Activated CD8-positive, alpha-beta memory T cell treated with anti-CD3 and anti-CD28 coated beads, Interleukin-2, amount 10 ng/mL, durations not matched to agents 7 days and 5 days (primary cell): Measurements from ENCODE around the gene RNF5. TPM values are rescaled to one million over a fixed set of nuclear protein-coding genes. Genes with fewer than 3 reads are reported as not detected.
A peak's percentile ranks its signal among the peaks of the same experiment; 100 is the strongest.

Experiments
- ATAC-seq: fragments of 150-1000 bp; cut with Tn5 transposase; one replicate; pipeline ENCODE4 v1.10.0; 2021; ENCODE audit warnings: moderate library complexity
- CTCF ChIA-PET: fragments of 350-600 bp; sonication (Branson Sonifier 250); formaldehyde crosslinking; loops from one replicate; lab custom pipeline; 2021; ENCODE audit warnings: antibody characterized with exemption; lab: Charles Lee
- DNase-seq: peaks from one replicate; pipeline ENCODE4 v3.0.0-alpha.2; 2020
- H3K27ac Mint-ChIP-seq: one replicate; pipeline ENCODE4 v1.8.0; 2021; ENCODE audit warnings: mild to moderate bottlenecking, mixed read lengths
- H3K27me3 Mint-ChIP-seq: one replicate; pipeline ENCODE4 v1.8.0; 2021; ENCODE audit warnings: mixed read lengths
- H3K36me3 Mint-ChIP-seq: one replicate; pipeline ENCODE4 v1.8.0; 2021; ENCODE audit warnings: mild to moderate bottlenecking, mixed read lengths
- H3K4me1 Mint-ChIP-seq: one replicate; pipeline ENCODE4 v1.8.0; 2021; ENCODE audit warnings: mixed read lengths
- H3K4me3 Mint-ChIP-seq: one replicate; pipeline ENCODE4 v1.8.0; 2021; ENCODE audit warnings: mild to moderate bottlenecking, moderate library complexity, mixed read lengths
- H3K9me3 Mint-ChIP-seq: one replicate; pipeline ENCODE4 v1.8.0; 2022; ENCODE audit warnings: low read depth, mixed read lengths
- total RNA-seq, 2 experiments: library from RNA; stranded (reverse); gene quantifications; one replicate each; pipeline ENCODE4 v1.2.3, GENCODE V29; 2021

Gene RNF5
- total RNA-seq, 2 experiments from 2014 or later = 41.0 to 51.9 TPM

GRCh38 chr6:32156891-32157290, 21.3 kb upstream of the RNF5 start:
- Mint-ChIP-seq H3K4me3 (no peak overlapping the region), H3K4me1 (peaks cover 20% of the 10 kb centered on the region), H3K27me3 (peaks cover 13% of the 10 kb centered on the region), H3K36me3 (peaks cover 9% of the 10 kb centered on the region), H3K27ac (no peak overlapping the region), H3K9me3 (no peaks in the 10 kb centered on the region)
- CTCF ChIA-PET = no interaction called here
- DNase-seq = no peak
- no peak for ATAC-seq

GRCh38 chr6:32158052-32158451, 20.2 kb upstream of the RNF5 start:
- Mint-ChIP-seq H3K4me1 (peaks cover 18% of the 10 kb centered on the region), H3K27me3 (peaks cover 2% of the 10 kb centered on the region)
- CTCF ChIA-PET = interaction anchor here (1.1 kb wide), 1 partner anchor 39 kb away, joined by 4 read pairs; no protein-coding TSS in a partner anchor

GRCh38 chr6:32163559-32164258, 14.5 kb upstream of the RNF5 start:
- Mint-ChIP-seq H3K4me3 (no peak overlapping the region), H3K27me3 (no peaks in the 10 kb centered on the region), H3K36me3 (peaks cover 2% of the 10 kb centered on the region), H3K27ac (no peak overlapping the region), H3K4me1 (no peaks in the 10 kb centered on the region), H3K9me3 (no peaks in the 10 kb centered on the region)
- CTCF ChIA-PET = interaction anchor here (1.5 to 1.8 kb wide), 2 partner anchors 9 to 16 kb away, joined by 4 to 8 read pairs; no protein-coding TSS in a partner anchor
- DNase-seq = no peak
- no peak for ATAC-seq

More at GRCh38 chr6:32158052-32158451, 20.2 kb upstream of the RNF5 start:
- DNase-seq = no peak
- no peak overlapping the region for H3K27ac Mint-ChIP-seq
- H3K9me3 Mint-ChIP-seq = no peaks in the 10 kb centered on the region
- no peak for ATAC-seq
- H3K4me3 Mint-ChIP-seq = no peak overlapping the region
- peaks cover 9% of the 10 kb centered on the region for H3K36me3 Mint-ChIP-seq

- H3K9me3 Mint-ChIP-seq = no peaks in the 10 kb centered on the region
- DNase-seq (no peak), ATAC-seq (no peak)
- H3K4me1 Mint-ChIP-seq = no peaks in the 10 kb centered on the region
- H3K4me3 Mint-ChIP-seq = no peak within 1 kb of the TSS
- H3K36me3 Mint-ChIP-seq = peaks cover 2% of the 10 kb centered on the region
- H3K27ac Mint-ChIP-seq = no peak within 1 kb of the TSS
- H3K27me3 Mint-ChIP-seq = no peaks in the 10 kb centered on the region
- CTCF ChIA-PET = interaction anchor here (0.6 to 1.8 kb wide), 3 partner anchors 10 to 31 kb away, joined by 3 to 8 read pairs (median 4); no protein-coding TSS in a partner anchor
Measured at GRCh38 chr6:32164295-32164694, 13.9 kb upstream of the RNF5 start, which contains the start of gene EGFL8. Gene EGFL8 (plus strand): TSS chr6:32164595. CDS start chr6:32166166, 1,571 bp downstream.

- ATAC-seq (no peak), DNase-seq (no peak)
- Mint-ChIP-seq H3K4me1 (no peaks in the 10 kb centered on the region), H3K9me3 (no peaks in the 10 kb centered on the region), H3K4me3 (no peak overlapping the region), H3K27me3 (no peaks in the 10 kb centered on the region), H3K36me3 (peaks cover 6% of the 10 kb centered on the region), H3K27ac (no peak overlapping the region)
- CTCF ChIA-PET = no interaction called here
Measured at GRCh38 chr6:32166411-32167061, 11.7 kb upstream of the RNF5 start.

GRCh38 chr6:32167154-32167760, 10.9 kb upstream of the RNF5 start:
- Mint-ChIP-seq H3K27me3 (no peaks in the 10 kb centered on the region), H3K36me3 (peaks cover 6% of the 10 kb centered on the region), H3K27ac (no peak overlapping the region), H3K4me1 (no peaks in the 10 kb centered on the region), H3K4me3 (no peak overlapping the region), H3K9me3 (no peaks in the 10 kb centered on the region)
- CTCF ChIA-PET = no interaction called here
- ATAC-seq = no peak
- no peak for DNase-seq

GRCh38 chr6:32167761-32168262, 10.4 kb upstream of the RNF5 start:
- H3K4me1 Mint-ChIP-seq = peaks cover 3% of the 10 kb centered on the region
- ATAC-seq (no peak), DNase-seq (no peak)
- CTCF ChIA-PET = no interaction called here
- no peaks in the 10 kb centered on the region for H3K27me3 Mint-ChIP-seq
- peaks cover 6% of the 10 kb centered on the region for H3K36me3 Mint-ChIP-seq
- no peak overlapping the region for H3K27ac Mint-ChIP-seq
- H3K9me3 Mint-ChIP-seq = no peaks in the 10 kb centered on the region
- no peak overlapping the region for H3K4me3 Mint-ChIP-seq

DNA sequence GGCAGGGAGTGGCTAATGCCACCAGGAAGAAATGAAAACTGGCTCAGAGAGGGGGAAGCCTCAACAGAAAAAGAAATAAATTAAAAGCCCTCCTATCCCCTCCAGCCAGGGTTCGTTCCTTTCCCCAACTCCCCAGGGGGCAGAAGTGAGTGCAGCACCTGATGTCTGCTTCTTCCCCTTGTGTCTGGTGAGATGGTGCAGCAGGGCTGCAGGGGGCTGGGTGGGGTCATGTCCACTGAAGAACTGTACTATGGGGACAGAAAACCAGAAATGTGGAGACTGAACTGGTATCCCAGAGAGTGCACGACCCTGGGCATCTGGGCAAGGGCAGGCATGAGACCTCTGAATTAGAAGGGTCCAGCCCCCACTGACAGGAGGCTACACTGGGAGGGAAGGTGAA, 9.9 kb upstream of the RNF5 start:
- Mint-ChIP-seq H3K27me3 (no peaks in the 10 kb centered on the region), H3K4me1 (peaks cover 8% of the 10 kb centered on the region), H3K36me3 (peaks cover 6% of the 10 kb centered on the region), H3K27ac (peak overlapping the region; percentile 26), H3K4me3 (no peak overlapping the region), H3K9me3 (no peaks in the 10 kb centered on the region)
- ATAC-seq = no peak
- DNase-seq = no peak
- CTCF ChIA-PET = no interaction called here

- Mint-ChIP-seq H3K4me1 (peaks cover 15% of the 10 kb centered on the region), H3K27ac (no peak overlapping the region), H3K9me3 (no peaks in the 10 kb centered on the region), H3K4me3 (no peak overlapping the region), H3K36me3 (peaks cover 6% of the 10 kb centered on the region), H3K27me3 (no peaks in the 10 kb centered on the region)
- ATAC-seq = no peak
- CTCF ChIA-PET = interaction anchor here (1.3 kb wide), 1 partner anchor 50 kb away, joined by 3 read pairs; no protein-coding TSS in a partner anchor
- no peak for DNase-seq
Measured at GRCh38 chr6:32168807-32169591, 9.2 kb upstream of the RNF5 start.

DNA sequence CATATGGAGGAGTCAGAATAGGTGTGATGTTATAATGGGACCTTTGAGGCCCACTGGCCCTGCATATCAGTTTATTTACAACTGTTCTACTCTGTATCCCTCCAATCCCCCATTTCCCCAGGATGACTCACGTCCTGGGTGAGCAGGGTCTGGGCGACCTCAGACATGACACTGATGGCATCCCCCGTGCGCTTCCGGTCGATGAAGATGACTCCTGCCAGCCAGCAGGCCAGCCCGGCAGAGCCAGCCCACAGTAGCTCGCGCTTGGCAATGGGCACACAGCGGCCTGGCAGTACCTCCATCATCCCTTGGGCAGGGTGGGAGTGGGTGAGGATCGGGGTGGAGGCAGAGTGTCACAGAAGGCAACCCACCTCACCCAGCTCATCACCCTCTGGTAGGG, 7.9 kb upstream of the RNF5 start:
- H3K9me3 Mint-ChIP-seq = no peaks in the 10 kb centered on the region
- H3K27me3 Mint-ChIP-seq = no peaks in the 10 kb centered on the region
- no peak overlapping the region for H3K4me3 Mint-ChIP-seq
- no peak for ATAC-seq
- peaks cover 6% of the 10 kb centered on the region for H3K36me3 Mint-ChIP-seq
- no peak overlapping the region for H3K27ac Mint-ChIP-seq
- CTCF ChIA-PET = no interaction called here
- peaks cover 28% of the 10 kb centered on the region for H3K4me1 Mint-ChIP-seq
- DNase-seq = no peak

GRCh38 chr6:32171234-32171633, 7.0 kb upstream of the RNF5 start:
- Mint-ChIP-seq H3K4me3 (no peak overlapping the region), H3K27ac (no peak overlapping the region), H3K27me3 (no peaks in the 10 kb centered on the region), H3K4me1 (peaks cover 30% of the 10 kb centered on the region), H3K9me3 (no peaks in the 10 kb centered on the region), H3K36me3 (peaks cover 6% of the 10 kb centered on the region)
- ATAC-seq (no peak), DNase-seq (no peak)
- CTCF ChIA-PET = interaction anchor here (0.7 kb wide), 1 partner anchor 24 kb away, joined by 3 read pairs; no protein-coding TSS in a partner anchor

GRCh38 chr6:32173051-32173727, 5.0 kb upstream of the RNF5 start:
- Mint-ChIP-seq H3K27ac (peak overlapping the region; percentile 0), H3K36me3 (peaks cover 4% of the 10 kb centered on the region), H3K27me3 (no peaks in the 10 kb centered on the region), H3K4me1 (peaks cover 40% of the 10 kb centered on the region), H3K9me3 (no peaks in the 10 kb centered on the region), H3K4me3 (no peak overlapping the region)
- no peak for ATAC-seq
- CTCF ChIA-PET = no interaction called here
- no peak for DNase-seq
